ENCODE measurements around the gene CFAP97.

DNA sequence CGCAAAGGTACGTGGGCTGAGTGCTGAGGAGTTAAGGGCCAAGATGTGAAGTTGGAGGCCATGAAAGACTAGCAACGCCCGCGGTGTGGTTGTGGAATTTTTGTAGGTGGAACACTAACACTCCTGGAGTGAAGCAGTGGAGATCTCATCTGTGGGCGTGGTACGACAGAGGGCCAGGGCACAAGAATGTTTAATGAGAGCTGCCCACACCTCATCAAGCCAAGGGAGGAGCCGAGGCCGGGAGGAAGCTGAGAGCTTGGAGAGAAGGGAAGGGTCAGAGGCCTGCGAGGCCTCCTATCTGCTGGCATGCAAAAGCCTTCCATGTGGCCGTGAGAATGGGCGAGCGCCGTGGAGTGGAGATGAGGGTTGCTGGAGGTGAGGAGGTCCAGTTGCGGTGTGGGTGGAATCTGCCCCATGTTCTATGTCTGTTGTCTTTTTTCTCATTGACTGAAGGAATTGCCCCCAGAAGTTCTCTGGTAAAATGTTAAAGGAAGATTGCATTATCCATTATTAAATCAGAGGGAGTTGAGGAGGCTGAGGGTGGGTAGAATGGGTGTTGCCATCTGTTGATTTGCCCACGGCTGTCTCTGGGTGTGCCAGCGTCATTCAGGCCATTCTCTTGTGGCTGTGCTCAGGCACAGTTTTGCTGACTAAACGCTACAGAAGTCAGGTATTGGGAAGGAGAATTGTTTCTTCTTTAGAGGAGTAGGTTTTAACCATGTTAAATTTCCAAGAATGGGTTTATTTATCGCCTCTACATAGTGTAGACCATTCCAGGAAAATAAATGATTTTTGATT is 25.4 kb upstream of the CFAP97 start:
- TF ChIP-seq, protein P1, sequence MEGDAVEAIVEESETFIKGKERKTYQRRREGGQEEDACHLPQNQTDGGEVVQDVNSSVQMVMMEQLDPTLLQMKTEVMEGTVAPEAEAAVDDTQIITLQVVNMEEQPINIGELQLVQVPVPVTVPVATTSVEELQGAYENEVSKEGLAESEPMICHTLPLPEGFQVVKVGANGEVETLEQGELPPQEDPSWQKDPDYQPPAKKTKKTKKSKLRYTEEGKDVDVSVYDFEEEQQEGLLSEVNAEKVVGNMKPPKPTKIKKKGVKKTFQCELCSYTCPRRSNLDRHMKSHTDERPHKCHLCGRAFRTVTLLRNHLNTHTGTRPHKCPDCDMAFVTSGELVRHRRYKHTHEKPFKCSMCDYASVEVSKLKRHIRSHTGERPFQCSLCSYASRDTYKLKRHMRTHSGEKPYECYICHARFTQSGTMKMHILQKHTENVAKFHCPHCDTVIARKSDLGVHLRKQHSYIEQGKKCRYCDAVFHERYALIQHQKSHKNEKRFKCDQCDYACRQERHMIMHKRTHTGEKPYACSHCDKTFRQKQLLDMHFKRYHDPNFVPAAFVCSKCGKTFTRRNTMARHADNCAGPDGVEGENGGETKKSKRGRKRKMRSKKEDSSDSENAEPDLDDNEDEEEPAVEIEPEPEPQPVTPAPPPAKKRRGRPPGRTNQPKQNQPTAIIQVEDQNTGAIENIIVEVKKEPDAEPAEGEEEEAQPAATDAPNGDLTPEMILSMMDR (IDR thresholded peaks at IDR 0.05), result no peak
- TF ChIP-seq POLR2A (IDR thresholded peaks at IDR 0.05), result no peak
